Esophagus squamous epithelium (tissue), 5 donors: ENCODE measurements around the gene ICAM4. TPM values are rescaled to one million over a fixed set of nuclear protein-coding genes. Genes with fewer than 3 reads are reported as not detected.
A peak's percentile ranks its signal among the peaks of the same experiment; 100 is the strongest.
"Not testable (repeated sequence)": the region's sequence is repeated elsewhere in the genome, so short reads cannot be mapped to it uniquely, and the experiment has no call there.

ENCODE experiments used
- DNase-seq: peaks from one replicate; lab custom pipeline; 2025; lab: John Stamatoyannopoulos, UW
- H3K27ac ChIP-seq, 4 donors: fragments of 200-600 bp; sonication (generic); one replicate each; pipeline ENCODE4 v1.5.1; 2016 to 2019; ENCODE audit warnings: mild to moderate bottlenecking in 1 of 4
- H3K27me3 ChIP-seq, 4 donors: fragments of 200-600 bp; sonication (generic); 1 replicate in 3 of 4; 2 replicates in 1 of 4; pipeline versions ENCODE4 v1.5.1 to v1.6.0; 2017 to 2021; ENCODE audit warnings: antibody characterized with exemption in 1 of 4
- H3K36me3 ChIP-seq, 3 donors: fragments of 200-600 bp; sonication (generic); one replicate each; pipeline ENCODE4 v1.5.1; 2016 to 2019
- H3K4me1 ChIP-seq, 3 donors: fragments of 200-600 bp; sonication (generic); one replicate each; pipeline ENCODE4 v1.5.1; 2017 to 2019
- H3K4me3 ChIP-seq, 4 donors: fragments of 200-600 bp; sonication (generic); 1 replicate in 3 of 4; 2 replicates in 1 of 4; pipeline ENCODE4 v1.5.1; 2016 to 2019; ENCODE audit warnings: mild to moderate bottlenecking in 2 of 4, moderate library complexity in 1 of 4
- H3K9me3 ChIP-seq, 3 donors: fragments of 200-600 bp; sonication (generic); one replicate each; pipeline ENCODE4 v1.5.1; 2016 to 2019
- CTCF ChIP-seq, 6 experiments: fragments of 450-650 bp in 4 of 6; fragments of 200-600 bp in 2 of 6; sonication (generic) in 2 of 6; IDR thresholded peaks; one replicate each; pipeline ENCODE4 v1.5.1; 2016 to 2019; ENCODE audit warnings: antibody characterized with exemption in 6 of 6, mild to moderate bottlenecking in 4 of 6, moderate library complexity in 4 of 6
- POLR2A ChIP-seq, 4 donors: fragments of 450-650 bp; IDR thresholded peaks; one replicate each; pipeline ENCODE4 v1.6.1; 2017; ENCODE audit warnings: antibody characterized with exemption in 4 of 4, mild to moderate bottlenecking in 4 of 4, moderate library complexity in 3 of 4
- WGBS, 2 donors: methylation state at CpG; one replicate each; pipeline ENCODE4 v1.1.5; 2018; 5-methylcytosine and 5-hydroxymethylcytosine counted together
- intact Hi-C: fragments of 100-400 bp; cut with DNase I; formaldehyde crosslinking; loops from one replicate; pipeline ENCODE4 v1.15.0; 2022
- total RNA-seq, 4 donors: library from RNA; depleted of rRNA; stranded (reverse); fragments of >200 nt; gene quantifications; one replicate each; pipeline ENCODE4 v1.1.0, GENCODE V29; 2016
- donor health status: DM: yes; HTN: yes; CAD: no.

ICAM4 gene
- total RNA-seq: under 1 TPM in 2 of 4 donors, not detected in 2; 0.29 to 0.76 TPM

GRCh38 chr19:10286803-10287737, at the start of gene ICAM4:
TSS of gene ICAM4 (plus strand) at chr19:10286955. CDS start at chr19:10287013, 58 bp downstream.
- intact Hi-C loops: no loop called here
- WGBS, 2 donors: 3 to 19% methylated on average over 6 to 20 of the region's 59 CpGs
- Histone ChIP-seq H3K4me1 (peaks cover 55 to 82% (median 62%) of the 10 kb centered on the region in 3 donors), H3K27ac (peak within 1 kb of the TSS in 2 of 4 donors; percentile 19 to 70), H3K36me3 (peaks cover 0 to 31% (median 16%) of the 10 kb centered on the region in 3 donors), H3K4me3 (peak within 1 kb of the TSS in 3 of 4 donors; percentile 22 to 38 (median 23)), H3K9me3 (no peaks in the 10 kb centered on the region), H3K27me3 (peaks cover 11 to 58% (median 14%) of the 10 kb centered on the region in 4 donors)
- TF ChIP-seq CTCF (IDR thresholded peaks at IDR 0.05) (no peak), POLR2A (IDR thresholded peaks at IDR 0.05) (no peak)
- no peak for DNase-seq

GRCh38 chr19:10237702-10238101, 49.1 kb upstream of the ICAM4 start:
- DNase-seq: no peak
- TF ChIP-seq CTCF (IDR thresholded peaks at IDR 0.05) (no peak), POLR2A (IDR thresholded peaks at IDR 0.05) (no peak)
- no peak overlapping the region for H3K4me3 ChIP-seq
- peaks cover 0 to 31% (median 6%) of the 10 kb centered on the region in 3 donors for H3K4me1 ChIP-seq
- WGBS, 2 donors: 76 to 89% methylated on average over 5 of the region's 6 CpGs
- no peaks in the 10 kb centered on the region for H3K36me3 ChIP-seq
- intact Hi-C loops: no loop called here
- no peaks in the 10 kb centered on the region for H3K27me3 ChIP-seq
- H3K9me3 ChIP-seq: no peaks in the 10 kb centered on the region
- H3K27ac ChIP-seq: peak overlapping the region in 2 of 4 donors; percentile 79 to 83

- H3K27me3 ChIP-seq: no peaks in the 10 kb centered on the region
- H3K4me1 ChIP-seq: peaks cover 0 to 31% (median 6%) of the 10 kb centered on the region in 3 donors
Observed at GRCh38 chr19:10238172-10238783, 48.5 kb upstream of the ICAM4 start.

GRCh38 chr19:10241826-10242449, 44.8 kb upstream of the ICAM4 start:
- H3K27ac ChIP-seq, intact Hi-C loops, H3K4me3 ChIP-seq, H3K9me3 ChIP-seq, DNase-seq, H3K36me3 ChIP-seq, H3K27me3 ChIP-seq: not testable (repeated sequence)
- H3K4me1 ChIP-seq: peaks cover 0 to 18% (median 0%) of the 10 kb centered on the region in 3 donors
- WGBS, 2 donors: 67 to 73% methylated on average over 11 of the region's 11 CpGs

More at GRCh38 chr19:10238172-10238783, 48.5 kb upstream of the ICAM4 start:
- intact Hi-C loops: no loop called here
- no peak for TF ChIP-seq CTCF (IDR thresholded peaks at IDR 0.05)
- no peak for TF ChIP-seq POLR2A (IDR thresholded peaks at IDR 0.05)
- WGBS, 2 donors: 59 to 74% methylated on average over 6 to 10 of the region's 12 CpGs
- H3K4me3 ChIP-seq: no peak overlapping the region
- H3K27ac ChIP-seq: peak overlapping the region in 2 of 4 donors; percentile 79 to 83
- no peak for DNase-seq
- H3K36me3 ChIP-seq: no peaks in the 10 kb centered on the region
- H3K9me3 ChIP-seq: no peaks in the 10 kb centered on the region

- peaks cover 0 to 3% (median 0%) of the 10 kb centered on the region in 3 donors for H3K4me1 ChIP-seq
- 100% methylated on average over 6 of the region's 7 CpGs; no CpG with 5 or more reads in 1 of the 2 donors for WGBS, 2 donors
- no peaks in the 10 kb centered on the region for H3K27me3 ChIP-seq
- H3K27ac ChIP-seq: no peak overlapping the region
- no peaks in the 10 kb centered on the region for H3K36me3 ChIP-seq
- DNase-seq: no peak
- no peak overlapping the region for H3K4me3 ChIP-seq
- no peaks in the 10 kb centered on the region for H3K9me3 ChIP-seq
- intact Hi-C loops: no loop called here
- TF ChIP-seq CTCF (IDR thresholded peaks at IDR 0.05) (no peak), POLR2A (IDR thresholded peaks at IDR 0.05) (no peak)
Observed at GRCh38 chr19:10243606-10244005, 43.1 kb upstream of the ICAM4 start.
